Astrocyte (in vitro differentiated cells and primary cell): Measurements from ENCODE around the gene GIPC1.

Experiments used
- EZH2 ChIP-seq: IDR thresholded peaks from 2 replicates; pipeline ENCODE4 v1.6.1; 2012; ENCODE audit warnings: mild to moderate bottlenecking, low read length, inconsistent platforms; ENCODE audit not compliant: insufficient read depth
- TF ChIP-seq, protein P1 (sequence below): IDR thresholded peaks from 2 replicates; pipeline ENCODE4 v1.5.1; 2011; ENCODE audit warnings: low read depth, mild to moderate bottlenecking, inconsistent platforms, low read length, moderate library complexity; ENCODE audit not compliant: insufficient read depth

DNA sequence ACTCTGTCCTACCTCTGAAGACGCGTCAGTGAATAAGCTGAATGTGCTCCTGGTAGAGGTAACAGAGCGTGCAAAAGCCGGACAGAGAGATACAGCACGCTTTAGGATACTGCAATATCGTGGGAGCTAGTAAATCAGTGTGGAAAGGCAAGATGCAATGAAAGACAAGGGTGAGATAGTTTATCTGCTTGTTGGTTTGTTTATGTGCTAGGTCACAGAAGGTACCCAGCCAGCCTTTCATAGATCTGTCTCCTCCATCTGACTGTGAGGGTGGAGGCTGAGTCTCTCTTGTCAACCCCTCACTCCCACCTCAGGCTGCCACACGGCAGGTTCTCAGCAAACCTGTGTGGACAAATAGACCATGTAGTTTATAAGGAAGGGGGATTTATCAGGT, 904 bp upstream of the GIPC1 start:
- TF ChIP-seq, protein P1, sequence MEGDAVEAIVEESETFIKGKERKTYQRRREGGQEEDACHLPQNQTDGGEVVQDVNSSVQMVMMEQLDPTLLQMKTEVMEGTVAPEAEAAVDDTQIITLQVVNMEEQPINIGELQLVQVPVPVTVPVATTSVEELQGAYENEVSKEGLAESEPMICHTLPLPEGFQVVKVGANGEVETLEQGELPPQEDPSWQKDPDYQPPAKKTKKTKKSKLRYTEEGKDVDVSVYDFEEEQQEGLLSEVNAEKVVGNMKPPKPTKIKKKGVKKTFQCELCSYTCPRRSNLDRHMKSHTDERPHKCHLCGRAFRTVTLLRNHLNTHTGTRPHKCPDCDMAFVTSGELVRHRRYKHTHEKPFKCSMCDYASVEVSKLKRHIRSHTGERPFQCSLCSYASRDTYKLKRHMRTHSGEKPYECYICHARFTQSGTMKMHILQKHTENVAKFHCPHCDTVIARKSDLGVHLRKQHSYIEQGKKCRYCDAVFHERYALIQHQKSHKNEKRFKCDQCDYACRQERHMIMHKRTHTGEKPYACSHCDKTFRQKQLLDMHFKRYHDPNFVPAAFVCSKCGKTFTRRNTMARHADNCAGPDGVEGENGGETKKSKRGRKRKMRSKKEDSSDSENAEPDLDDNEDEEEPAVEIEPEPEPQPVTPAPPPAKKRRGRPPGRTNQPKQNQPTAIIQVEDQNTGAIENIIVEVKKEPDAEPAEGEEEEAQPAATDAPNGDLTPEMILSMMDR, result no peak
- no peak for TF ChIP-seq EZH2
